Skeletal muscle satellite cell (primary cell): ENCODE measurements around the gene COX17.
"Not testable (repeated sequence)": the region's sequence is repeated elsewhere in the genome, so short reads cannot be mapped to it uniquely, and the experiment has no call there.

Experiments used
- H3K27me3 ChIP-seq: 2 replicates; pipeline ENCODE4 v1.7.0; 2013; ENCODE audit warnings: low read length; ENCODE audit not compliant: control insufficient read depth, insufficient read depth
- H3K36me3 ChIP-seq: 2 replicates; pipeline ENCODE4 v1.7.0; 2013; ENCODE audit warnings: mild to moderate bottlenecking, control low read depth, low read length; ENCODE audit not compliant: insufficient read depth
- H3K4me1 ChIP-seq: 2 replicates; pipeline ENCODE4 v1.7.0; 2013; ENCODE audit warnings: low read length; ENCODE audit not compliant: control insufficient read depth, insufficient read depth
- H3K4me2 ChIP-seq: 2 replicates; pipeline ENCODE4 v1.7.0; 2013; ENCODE audit warnings: mild to moderate bottlenecking, low read length
- H3K4me3 ChIP-seq: 2 replicates; pipeline ENCODE4 v1.7.0; 2013; ENCODE audit warnings: low read length
- H3K9ac ChIP-seq: 2 replicates; pipeline ENCODE4 v1.7.0; 2013; ENCODE audit warnings: mild to moderate bottlenecking, low read depth, low read length, moderate library complexity
- H3K9me3 ChIP-seq: replicated peaks from 2 replicates; pipeline ENCODE4 v1.7.0; 2013; ENCODE audit warnings: mild to moderate bottlenecking, control low read depth, low read length

The COX17 gene

DNA sequence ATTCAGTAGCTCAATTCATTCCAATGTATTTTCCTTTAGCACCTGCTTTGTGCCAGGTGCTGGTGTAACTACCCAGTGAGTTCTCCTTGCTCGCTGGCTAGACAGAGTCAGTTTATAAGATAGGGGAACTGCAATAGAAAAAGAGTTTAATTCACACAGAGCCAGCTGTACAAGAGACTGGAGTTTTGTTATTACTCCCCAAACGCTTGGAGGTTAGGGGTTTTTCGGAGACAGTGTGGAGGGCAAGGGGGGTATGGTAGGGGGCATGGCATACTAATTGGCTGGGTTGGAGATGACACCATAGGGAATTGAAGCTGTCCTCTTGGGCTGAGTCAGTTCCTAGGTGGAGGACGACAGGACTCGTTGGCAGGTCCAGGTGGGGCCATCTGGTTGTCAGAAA lies 20.2 kb upstream of the COX17 start:
- peaks cover 2% of the 10 kb centered on the region for H3K4me1 ChIP-seq
- H3K36me3 ChIP-seq = no peaks in the 10 kb centered on the region
- H3K9ac ChIP-seq = no peak overlapping the region
- H3K4me2 ChIP-seq = no peak overlapping the region
- no peaks in the 10 kb centered on the region for H3K9me3 ChIP-seq
- no peak overlapping the region for H3K4me3 ChIP-seq
- H3K27me3 ChIP-seq = no peaks in the 10 kb centered on the region

DNA sequence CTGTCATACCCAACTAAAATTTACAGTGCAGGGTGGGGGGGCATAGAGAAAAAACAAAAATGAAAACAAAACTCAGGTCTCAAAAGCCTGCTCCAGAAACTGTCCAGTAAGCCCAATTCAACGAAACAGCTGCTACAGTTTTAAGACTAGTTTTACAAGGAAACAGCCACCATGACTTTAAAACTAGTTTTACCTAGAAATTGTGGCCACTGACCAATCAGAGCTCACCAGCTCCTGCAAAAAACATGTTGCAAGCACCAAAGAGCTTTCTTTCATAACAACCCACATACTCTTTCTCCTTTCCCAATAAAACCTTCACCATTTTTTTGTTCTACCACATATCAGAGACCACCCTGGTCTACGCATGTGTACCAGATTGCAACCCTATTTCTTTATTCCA lies 18.3 kb upstream of the COX17 start:
- H3K9ac ChIP-seq = no peak overlapping the region
- no peaks in the 10 kb centered on the region for H3K9me3 ChIP-seq
- no peaks in the 10 kb centered on the region for H3K4me1 ChIP-seq
- no peak overlapping the region for H3K4me3 ChIP-seq
- no peaks in the 10 kb centered on the region for H3K27me3 ChIP-seq
- no peaks in the 10 kb centered on the region for H3K36me3 ChIP-seq
- H3K4me2 ChIP-seq = no peak overlapping the region

DNA sequence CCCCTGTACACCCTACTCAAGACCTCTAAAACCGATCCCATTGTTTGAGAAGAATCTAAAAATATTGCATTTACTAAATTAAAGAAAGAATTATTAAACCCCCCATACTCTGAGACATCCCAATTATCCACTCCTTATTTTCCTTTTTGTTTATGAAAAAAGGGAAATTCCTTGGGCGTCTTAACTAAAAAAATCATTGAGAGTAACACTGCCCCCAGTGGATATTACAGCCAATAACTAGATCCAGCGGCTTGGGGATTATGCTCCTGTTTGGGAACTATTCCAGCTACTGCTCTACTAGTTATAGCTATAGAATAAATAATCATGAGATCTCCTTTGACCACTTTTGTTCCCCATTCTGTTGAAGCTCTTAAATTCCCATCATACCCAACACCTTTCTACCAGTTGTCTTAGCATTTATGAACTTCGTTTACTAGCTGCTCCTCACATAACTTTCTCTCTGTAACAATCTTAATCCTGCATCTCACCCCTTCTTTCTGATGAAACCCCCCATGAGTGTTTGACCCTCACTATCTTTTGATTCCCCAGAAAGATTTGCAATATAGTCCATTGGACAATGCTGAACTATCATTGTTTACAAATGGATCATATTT lies 12.9 kb upstream of the COX17 start:
- Histone ChIP-seq H3K9ac (no peak overlapping the region), H3K9me3 (no peaks in the 10 kb centered on the region), H3K36me3 (no peaks in the 10 kb centered on the region), H3K27me3 (no peaks in the 10 kb centered on the region), H3K4me3 (no peak overlapping the region), H3K4me2 (no peak overlapping the region), H3K4me1 (no peaks in the 10 kb centered on the region)

DNA sequence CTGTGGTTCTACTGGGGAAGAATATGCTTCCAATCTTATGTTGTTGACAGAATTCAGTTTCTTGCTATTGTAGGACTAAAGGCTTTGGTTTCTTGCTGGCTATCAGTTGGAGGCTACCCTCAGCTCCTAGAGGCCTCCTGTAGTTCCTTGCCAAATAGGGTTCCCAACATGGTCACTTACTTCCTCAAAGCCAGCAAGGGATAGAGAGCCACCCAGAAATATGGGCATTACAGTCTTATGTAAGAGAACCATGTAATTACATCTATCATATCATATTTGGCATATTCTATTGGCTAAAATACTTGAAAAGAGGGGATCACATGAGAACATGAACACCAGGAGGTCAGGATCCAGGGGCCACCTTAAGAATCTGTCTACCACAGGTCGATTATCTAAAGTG lies 6.2 kb upstream of the COX17 start:
- Histone ChIP-seq H3K4me3 (no peak overlapping the region), H3K9me3 (no peaks in the 10 kb centered on the region), H3K4me1 (no peaks in the 10 kb centered on the region), H3K36me3 (no peaks in the 10 kb centered on the region), H3K4me2 (no peak overlapping the region), H3K27me3 (no peaks in the 10 kb centered on the region), H3K9ac (no peak overlapping the region)

DNA sequence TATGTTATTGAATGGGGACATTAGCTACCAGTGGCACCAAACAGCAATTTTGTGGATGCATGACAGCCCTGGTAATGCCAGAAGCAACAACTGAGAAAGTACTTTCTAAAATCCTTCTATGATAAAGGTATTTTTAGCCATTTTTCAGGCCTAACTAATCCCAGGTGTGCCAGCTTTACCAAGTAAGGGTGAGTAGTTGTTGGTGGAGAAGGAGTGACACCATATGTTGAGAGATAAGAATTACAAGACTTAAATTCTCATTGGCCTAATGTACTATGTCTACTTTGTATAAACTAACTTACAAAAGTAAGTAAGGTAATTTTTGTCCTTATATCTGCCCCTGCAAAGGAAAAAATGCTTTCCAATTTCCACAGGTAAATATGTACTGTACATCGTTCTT lies 4.1 kb upstream of the COX17 start:
- no peak overlapping the region for H3K4me2 ChIP-seq
- H3K9me3 ChIP-seq = no peaks in the 10 kb centered on the region
- no peaks in the 10 kb centered on the region for H3K36me3 ChIP-seq
- no peak overlapping the region for H3K4me3 ChIP-seq
- H3K9ac ChIP-seq = no peak overlapping the region
- H3K27me3 ChIP-seq = no peaks in the 10 kb centered on the region
- H3K4me1 ChIP-seq = peaks cover 3% of the 10 kb centered on the region

DNA sequence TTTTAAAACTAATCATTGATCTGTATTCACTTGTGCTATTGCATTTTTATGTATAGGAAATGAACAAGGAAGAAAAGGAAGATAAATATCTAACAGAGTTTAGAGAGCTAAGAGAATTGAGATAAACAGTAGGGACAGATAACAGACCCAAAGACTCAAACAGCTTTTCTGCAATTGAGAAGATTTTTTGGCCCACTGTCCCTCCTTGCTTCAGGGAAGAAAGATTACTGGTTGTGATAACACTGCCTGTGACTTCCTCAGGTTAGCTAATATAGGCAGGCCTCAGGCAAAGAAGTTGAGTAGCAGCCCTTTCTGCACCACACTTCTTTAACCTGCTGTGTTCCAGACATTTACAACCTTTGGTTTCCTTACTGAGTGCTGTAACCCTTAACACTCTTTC lies 2.7 kb upstream of the COX17 start:
- no peak overlapping the region for H3K4me2 ChIP-seq
- peaks cover 12% of the 10 kb centered on the region for H3K4me1 ChIP-seq
- no peak overlapping the region for H3K9ac ChIP-seq
- no peaks in the 10 kb centered on the region for H3K36me3 ChIP-seq
- no peaks in the 10 kb centered on the region for H3K27me3 ChIP-seq
- no peaks in the 10 kb centered on the region for H3K9me3 ChIP-seq
- no peak overlapping the region for H3K4me3 ChIP-seq

DNA sequence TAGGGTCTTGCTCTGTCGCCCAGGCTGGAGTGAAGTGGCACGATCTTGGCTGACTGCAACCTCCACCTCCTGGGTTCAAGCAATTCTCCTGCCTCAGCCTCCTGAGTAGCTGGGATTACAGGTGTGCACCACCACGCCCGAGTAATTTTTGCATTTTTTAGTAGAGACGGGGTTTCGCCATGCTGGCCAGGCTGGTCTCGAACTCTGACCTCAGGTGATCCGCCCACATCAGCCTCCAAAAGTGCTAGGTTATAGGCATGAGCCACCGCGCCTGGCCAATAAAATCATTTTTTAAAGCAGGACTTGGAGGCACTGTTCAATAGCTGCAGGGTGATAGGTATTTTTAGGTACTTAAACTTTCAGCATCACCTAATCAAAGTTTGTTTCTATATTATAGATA lies 1.0 kb upstream of the COX17 start:
- not testable (repeated sequence) for H3K36me3 ChIP-seq, H3K9me3 ChIP-seq, H3K4me3 ChIP-seq, H3K4me2 ChIP-seq, H3K9ac ChIP-seq, H3K27me3 ChIP-seq
- H3K4me1 ChIP-seq = peaks cover 12% of the 10 kb centered on the region

DNA sequence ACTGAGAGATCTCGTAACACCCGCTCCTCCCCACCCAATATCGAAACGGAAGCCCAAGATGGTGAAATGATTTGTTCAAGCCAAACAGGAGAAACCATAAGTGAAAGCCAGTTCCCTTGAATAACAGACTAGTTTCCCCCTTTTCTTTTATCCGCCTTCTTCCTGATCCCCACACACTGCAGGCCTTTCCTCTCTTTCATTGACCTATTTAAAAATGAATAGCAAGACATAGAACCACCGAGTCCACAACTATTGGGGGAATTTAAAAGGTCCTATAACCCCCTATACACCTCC lies 382 bp upstream of the COX17 start:
- Histone ChIP-seq H3K4me2 (peak overlapping the region; percentile 95), H3K9ac (peak overlapping the region; percentile 75), H3K9me3 (no peaks in the 10 kb centered on the region), H3K36me3 (peaks cover 12% of the 10 kb centered on the region), H3K4me3 (peak overlapping the region; percentile 72), H3K27me3 (no peaks in the 10 kb centered on the region), H3K4me1 (peaks cover 12% of the 10 kb centered on the region)

DNA sequence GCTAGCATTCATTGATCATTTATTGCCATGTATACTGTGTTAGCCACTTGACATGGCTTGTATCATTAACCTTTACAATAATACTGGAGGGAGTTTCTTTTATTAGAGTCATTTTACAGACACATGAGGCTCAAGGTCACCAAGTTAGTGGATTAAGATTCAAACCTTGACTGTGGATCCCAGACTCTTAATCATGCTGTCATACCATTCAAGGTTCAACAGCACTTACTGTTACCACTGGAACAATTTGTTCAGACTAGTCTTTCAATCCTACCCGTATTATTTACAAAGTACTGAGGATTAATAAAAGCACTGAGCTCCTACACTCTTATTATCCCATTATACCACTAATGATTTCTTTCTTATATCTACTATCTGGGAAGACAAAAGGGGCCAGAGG lies 1.2 kb downstream of the COX17 start:
- Histone ChIP-seq H3K36me3 (peaks cover 12% of the 10 kb centered on the region), H3K4me3 (peak overlapping the region; percentile 72), H3K9me3 (no peaks in the 10 kb centered on the region), H3K4me1 (peaks cover 12% of the 10 kb centered on the region), H3K4me2 (peak overlapping the region; percentile 95), H3K9ac (peak overlapping the region; percentile 85), H3K27me3 (no peaks in the 10 kb centered on the region)

DNA sequence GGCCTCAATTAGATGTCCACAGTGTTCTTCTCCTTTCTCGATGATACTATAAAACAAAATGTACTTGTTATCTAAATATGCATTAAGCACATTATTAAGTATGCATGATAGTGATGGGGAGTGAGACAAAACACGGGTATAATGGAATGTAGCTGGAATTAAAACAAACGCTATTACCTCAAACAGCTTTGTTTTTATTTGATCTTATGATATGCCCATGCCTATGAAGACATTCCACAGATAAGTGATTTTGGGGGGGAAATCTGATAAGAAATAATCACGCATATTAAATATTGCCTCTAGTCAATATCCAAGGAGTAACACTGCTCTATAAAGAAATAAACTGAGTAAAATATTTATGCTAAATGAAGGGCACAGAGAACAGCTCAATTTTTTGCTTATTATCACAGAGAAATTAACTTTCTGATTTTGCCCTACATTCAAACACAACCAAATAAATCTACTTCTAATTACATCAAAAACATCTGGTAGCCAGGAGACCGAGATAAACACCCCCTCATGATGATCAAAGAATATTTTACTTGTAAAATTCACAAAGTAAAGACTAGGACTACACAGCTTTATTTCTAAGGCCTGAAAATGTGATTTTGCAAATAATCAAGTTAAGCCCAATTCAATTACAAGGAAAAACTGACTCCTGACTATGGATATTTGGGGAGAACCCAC lies 1.9 kb downstream of the COX17 start:
- Histone ChIP-seq H3K9me3 (no peaks in the 10 kb centered on the region), H3K9ac (no peak overlapping the region), H3K4me2 (peak overlapping the region; percentile 95), H3K4me1 (peaks cover 12% of the 10 kb centered on the region), H3K27me3 (no peaks in the 10 kb centered on the region), H3K36me3 (peaks cover 12% of the 10 kb centered on the region), H3K4me3 (peak overlapping the region; percentile 72)

DNA sequence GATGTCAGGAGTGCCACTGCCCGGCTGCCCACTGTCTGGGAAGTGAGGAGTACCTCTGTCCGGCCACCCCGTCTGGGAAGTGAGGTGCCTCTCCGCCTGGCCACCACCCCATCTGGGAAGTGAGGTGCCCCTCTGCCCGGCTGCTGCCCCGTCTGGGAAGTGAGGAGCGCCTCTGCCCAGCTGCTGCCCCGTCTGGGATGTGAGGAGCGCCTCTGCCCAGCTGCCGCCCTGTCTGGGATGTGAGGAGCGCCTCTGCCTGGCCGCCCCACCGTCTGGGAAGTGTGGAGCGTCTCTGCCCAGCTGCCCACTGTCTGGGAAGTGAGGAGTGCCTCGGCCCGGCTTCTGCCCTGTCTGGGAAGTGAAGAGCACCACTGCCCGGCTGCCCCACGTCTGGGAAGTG lies 3.3 kb downstream of the COX17 start:
- no peak overlapping the region for H3K4me2 ChIP-seq
- H3K9me3 ChIP-seq = no peaks in the 10 kb centered on the region
- no peak overlapping the region for H3K4me3 ChIP-seq
- no peak overlapping the region for H3K9ac ChIP-seq
- no peaks in the 10 kb centered on the region for H3K27me3 ChIP-seq
- peaks cover 20% of the 10 kb centered on the region for H3K36me3 ChIP-seq
- peaks cover 19% of the 10 kb centered on the region for H3K4me1 ChIP-seq

DNA sequence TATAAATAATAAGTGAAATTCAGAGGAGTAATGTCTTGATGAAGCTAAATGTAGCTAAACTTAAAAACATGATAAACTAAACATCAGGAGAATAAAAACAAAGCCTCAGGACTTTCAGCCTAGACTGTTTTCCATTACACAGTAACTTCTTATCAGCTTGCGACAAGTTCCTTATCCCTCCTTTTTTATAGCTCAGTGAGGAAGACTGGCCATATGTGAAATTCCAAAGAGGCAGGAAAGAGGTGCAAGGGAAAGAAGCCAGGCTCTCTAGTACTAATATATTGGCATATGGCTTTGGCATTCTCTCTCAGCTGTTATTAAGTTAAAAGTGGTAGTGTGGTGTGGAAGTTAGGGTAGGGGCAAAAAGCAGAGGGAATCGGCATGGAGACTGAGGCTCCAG lies 4.4 kb downstream of the COX17 start:
- Histone ChIP-seq H3K9ac (no peak overlapping the region), H3K27me3 (no peaks in the 10 kb centered on the region), H3K4me2 (no peak overlapping the region), H3K4me1 (peaks cover 19% of the 10 kb centered on the region), H3K9me3 (no peaks in the 10 kb centered on the region), H3K4me3 (no peak overlapping the region), H3K36me3 (peaks cover 25% of the 10 kb centered on the region)
